H9 (cell line): Measurements from ENCODE around the gene PCDHGB4. TPM values are rescaled to one million over a fixed set of nuclear protein-coding genes. Genes with fewer than 3 reads are reported as not detected.

ENCODE experiments used
- DNase-seq: peaks from one replicate; pipeline ENCODE4 v3.0.0-alpha.2; 2017
- H2AFZ ChIP-seq: one replicate; pipeline ENCODE4 v1.6.1; 2013; ENCODE audit warnings: mild to moderate bottlenecking, low read length, control low read depth, moderate library complexity
- H2AK5ac ChIP-seq: 2 replicates; pipeline ENCODE4 v1.6.1; 2013; ENCODE audit warnings: low read length, control low read depth, mixed read lengths; ENCODE audit not compliant: insufficient read length
- H2BK120ac ChIP-seq: one replicate; pipeline ENCODE4 v1.6.1; 2013; ENCODE audit warnings: low read depth, mild to moderate bottlenecking, low read length, control low read depth, inconsistent platforms; ENCODE audit not compliant: poor library complexity, severe bottlenecking
- H2BK12ac ChIP-seq: 2 replicates; pipeline ENCODE4 v1.6.1; 2013; ENCODE audit warnings: low read length, control low read depth, mixed read lengths, low read depth; ENCODE audit not compliant: insufficient read length
- H2BK15ac ChIP-seq: 2 replicates; pipeline ENCODE4 v1.6.1; 2013; ENCODE audit warnings: low read depth, low read length, control low read depth
- H2BK20ac ChIP-seq: one replicate; pipeline ENCODE4 v1.6.1; 2013; ENCODE audit warnings: low read depth, mild to moderate bottlenecking, low read length, control low read depth, inconsistent platforms; ENCODE audit not compliant: poor library complexity, severe bottlenecking
- H2BK5ac ChIP-seq: 2 replicates; pipeline ENCODE4 v1.6.1; 2013; ENCODE audit warnings: low read length, control low read depth, mixed read lengths; ENCODE audit not compliant: insufficient read length
- H3K14ac ChIP-seq: 2 replicates; pipeline ENCODE4 v1.6.1; 2013; ENCODE audit warnings: low read length, control low read depth; ENCODE audit not compliant: insufficient read depth
- H3K18ac ChIP-seq: 2 replicates; pipeline ENCODE4 v1.6.1; 2013; ENCODE audit warnings: low read depth, mild to moderate bottlenecking, mixed read lengths, low read length, control low read depth; ENCODE audit not compliant: insufficient read length
- H3K23ac ChIP-seq: 2 replicates; pipeline ENCODE4 v1.6.1; 2013; ENCODE audit warnings: low read length, control low read depth, mixed read lengths, low read depth; ENCODE audit not compliant: insufficient read length
- H3K23me2 ChIP-seq: 2 replicates; pipeline ENCODE4 v1.6.1; 2013; ENCODE audit warnings: low read depth, mild to moderate bottlenecking, mixed read lengths, low read length, control low read depth; ENCODE audit not compliant: insufficient read length, poor library complexity, severe bottlenecking
- H3K27ac ChIP-seq: 2 replicates; pipeline ENCODE4 v1.5.1; 2013; ENCODE audit warnings: low read length, control low read depth, mixed read lengths, low read depth; ENCODE audit not compliant: insufficient read length
- H3K27me3 ChIP-seq: 2 replicates; pipeline ENCODE4 v1.6.1; 2013; ENCODE audit warnings: low read length, control low read depth, inconsistent platforms; ENCODE audit not compliant: insufficient read depth
- H3K4ac ChIP-seq: 2 replicates; pipeline ENCODE4 v1.6.1; 2013; ENCODE audit warnings: low read depth, mild to moderate bottlenecking, control low read depth, inconsistent platforms, low read length, moderate library complexity
- H3K4me1 ChIP-seq: 2 replicates; pipeline ENCODE4 v1.6.1; 2013; ENCODE audit warnings: low read length, control low read depth, inconsistent platforms; ENCODE audit not compliant: insufficient read depth
- H3K4me2 ChIP-seq: 2 replicates; pipeline ENCODE4 v1.6.1; 2013; ENCODE audit warnings: low read length, control low read depth, mixed read lengths; ENCODE audit not compliant: insufficient read length, insufficient read depth
- H3K56ac ChIP-seq: 2 replicates; pipeline ENCODE4 v1.6.1; 2013; ENCODE audit warnings: low read depth, mild to moderate bottlenecking, mixed read lengths, low read length, control low read depth; ENCODE audit not compliant: insufficient read length
- H3K79me1 ChIP-seq: 2 replicates; pipeline ENCODE4 v1.6.1; 2013; ENCODE audit warnings: low read depth, mild to moderate bottlenecking, moderate library complexity, low read length, control low read depth, inconsistent platforms; ENCODE audit not compliant: insufficient read depth, poor library complexity, severe bottlenecking
- H3K79me2 ChIP-seq: 2 replicates; pipeline ENCODE4 v1.6.1; 2013; ENCODE audit warnings: low read length, control low read depth, inconsistent platforms; ENCODE audit not compliant: insufficient read depth
- H3K9ac ChIP-seq: 2 replicates; pipeline ENCODE4 v1.6.1; 2013; ENCODE audit warnings: low read length, control low read depth, mixed read lengths; ENCODE audit not compliant: insufficient read length; ENCODE audit errors: extremely low read depth
- H3K9me3 ChIP-seq: one replicate; pipeline ENCODE4 v1.6.1; 2013; ENCODE audit warnings: low read depth, low read length, inconsistent platforms; ENCODE audit not compliant: control insufficient read depth
- H3T11ph ChIP-seq: one replicate; pipeline ENCODE4 v1.6.1; 2013; ENCODE audit warnings: mild to moderate bottlenecking, low read length, control low read depth, inconsistent platforms
- H4K20me1 ChIP-seq: one replicate; pipeline ENCODE4 v1.6.1; 2013; ENCODE audit not compliant: control insufficient read depth, insufficient read length, insufficient read depth
- H4K5ac ChIP-seq: 2 replicates; pipeline ENCODE4 v1.6.1; 2013; ENCODE audit warnings: low read depth, mild to moderate bottlenecking, mixed read lengths, low read length, control low read depth; ENCODE audit not compliant: insufficient read length
- H4K8ac ChIP-seq: replicated peaks from 2 replicates; pipeline ENCODE4 v1.6.1; 2013; ENCODE audit warnings: low read length, control low read depth, mixed read lengths, low read depth; ENCODE audit not compliant: insufficient read length
- H4K91ac ChIP-seq: 2 replicates; pipeline ENCODE4 v1.6.1; 2013; ENCODE audit warnings: low read depth, mild to moderate bottlenecking, moderate library complexity, mixed read lengths, low read length, control low read depth; ENCODE audit not compliant: insufficient read length
- H3K27ac Mint-ChIP-seq, 3 experiments: 2 replicates in 2 of 3; 3 replicates in 1 of 3; pipeline ENCODE4 v1.8.0; 2020 to 2021; ENCODE audit warnings: mixed read lengths in 3 of 3, mild to moderate bottlenecking in 1 of 3, moderate library complexity in 1 of 3
- H3K27me3 Mint-ChIP-seq: 2 replicates; pipeline ENCODE4 v1.8.0; 2021; ENCODE audit warnings: low read depth, mild to moderate bottlenecking, moderate library complexity, mixed read lengths
- H3K36me3 Mint-ChIP-seq, 3 experiments: 2 replicates in 2 of 3; 3 replicates in 1 of 3; pipeline ENCODE4 v1.8.0; 2020 to 2021; ENCODE audit warnings: low read depth in 3 of 3, mixed read lengths in 3 of 3; ENCODE audit not compliant: insufficient read depth in 1 of 3
- H3K4me1 Mint-ChIP-seq, 2 experiments: 2 replicates each; pipeline ENCODE4 v1.8.0; 2020; ENCODE audit warnings: mixed read lengths in 2 of 2
- H3K4me3 Mint-ChIP-seq, 2 experiments: 2 replicates in 1 of 2; 3 replicates in 1 of 2; pipeline ENCODE4 v1.8.0; 2020 to 2021; ENCODE audit warnings: mild to moderate bottlenecking in 2 of 2, mixed read lengths in 2 of 2, moderate library complexity in 1 of 2
- H3K9me3 Mint-ChIP-seq, 2 experiments: 2 replicates in 1 of 2; 3 replicates in 1 of 2; pipeline ENCODE4 v1.8.0; 2020; ENCODE audit warnings: mild to moderate bottlenecking in 2 of 2, mixed read lengths in 2 of 2, moderate library complexity in 1 of 2
- WGBS: extraction: QIAGEN DNeasy Blood & Tissue Kit; methylation state at CpG from one replicate; pipeline ENCODE4 v1.1.7; 2013; ENCODE audit warnings: missing lambda C conversion rate, low lambda C conversion rate, mixed read lengths; ENCODE audit not compliant: insufficient read length; ENCODE audit errors: extremely low coverage; 5-methylcytosine and 5-hydroxymethylcytosine counted together
- total RNA-seq: library from RNA; stranded (reverse); gene quantifications from 2 replicates; pipeline ENCODE4 v1.2.1, GENCODE V29; 2021
- TF ChIP-seq, protein P1 (sequence below): fragments of 200-600 bp; sonication (generic); conservative IDR thresholded peaks from 3 replicates; pipeline ENCODE4 v1.8.0; 2021; ENCODE audit warnings: antibody characterized with exemption, mild to moderate bottlenecking

The PCDHGB4 gene
- total RNA-seq, 1 experiment from 2014 or later, result 4.2 TPM

DNA sequence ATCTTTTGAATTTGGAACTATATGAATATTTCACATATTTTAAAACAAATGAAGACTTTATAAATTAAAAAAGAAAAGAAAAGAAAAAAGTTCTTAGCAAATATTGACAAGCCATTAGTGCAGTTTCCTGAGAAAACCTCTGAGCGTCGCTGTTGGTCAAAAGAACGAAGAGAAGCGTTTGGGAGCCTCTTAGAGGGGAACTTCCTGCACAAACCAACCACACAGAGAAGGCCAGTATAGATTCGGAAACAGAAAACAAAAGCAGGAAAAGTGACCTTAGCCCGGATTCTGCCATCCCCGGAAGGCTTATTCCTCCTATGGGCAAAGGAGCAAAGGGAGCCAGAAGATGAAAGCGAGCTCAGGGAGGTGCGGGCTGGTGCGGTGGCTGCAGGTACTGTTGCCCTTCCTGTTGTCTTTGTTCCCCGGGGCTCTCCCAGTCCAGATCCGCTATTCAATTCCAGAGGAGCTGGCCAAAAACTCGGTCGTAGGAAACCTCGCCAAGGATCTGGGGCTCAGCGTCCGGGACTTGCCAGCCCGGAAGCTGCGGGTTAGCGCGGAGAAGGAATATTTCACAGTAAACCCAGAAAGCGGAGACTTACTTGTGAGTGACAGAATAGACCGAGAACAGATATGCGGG is 27.6 kb upstream of the PCDHGB4 start, which contains the start of gene PCDHGB2:
Gene PCDHGB2 (plus strand): TSS at position 205 of the 637 bp plus-strand sequence. CDS start 142 bp downstream, at position 347.
- Histone ChIP-seq H4K5ac (no peak within 1 kb of the TSS), H3K27ac (no peak within 1 kb of the TSS), H2BK20ac (no peak within 1 kb of the TSS), H3K23me2 (no peaks in the 10 kb centered on the region), H4K8ac (no peak within 1 kb of the TSS), H3K9me3 (peaks cover 29% of the 10 kb centered on the region), H2AFZ (no peak within 1 kb of the TSS), H2BK15ac (no peak within 1 kb of the TSS), H3K14ac (no peak within 1 kb of the TSS), H3K9ac (no peak within 1 kb of the TSS), H4K91ac (no peak within 1 kb of the TSS), H2BK12ac (no peak within 1 kb of the TSS), H2BK5ac (no peak within 1 kb of the TSS), H3K79me1 (no peaks in the 10 kb centered on the region), H3K27me3 (no peaks in the 10 kb centered on the region), H3K18ac (no peak within 1 kb of the TSS), H3K79me2 (no peaks in the 10 kb centered on the region), H3T11ph (no peak within 1 kb of the TSS), H2AK5ac (no peak within 1 kb of the TSS), H3K4me1 (no peaks in the 10 kb centered on the region), H3K4me2 (no peak within 1 kb of the TSS), H3K4ac (no peak within 1 kb of the TSS), H3K23ac (no peak within 1 kb of the TSS), H3K56ac (no peak within 1 kb of the TSS), H4K20me1 (no peaks in the 10 kb centered on the region), H2BK120ac (no peak within 1 kb of the TSS)
- peaks cover 7 to 15% of the 10 kb centered on the region in 2 experiments; a peak in 3 of 4 replicates for H3K4me1 Mint-ChIP-seq
- H3K27ac Mint-ChIP-seq, result peak within 1 kb of the TSS in 2 of 3 experiments; percentile 7 to 83; a peak in 2 of 7 replicates
- peak; percentile 50 for DNase-seq
- TF ChIP-seq, protein P1, sequence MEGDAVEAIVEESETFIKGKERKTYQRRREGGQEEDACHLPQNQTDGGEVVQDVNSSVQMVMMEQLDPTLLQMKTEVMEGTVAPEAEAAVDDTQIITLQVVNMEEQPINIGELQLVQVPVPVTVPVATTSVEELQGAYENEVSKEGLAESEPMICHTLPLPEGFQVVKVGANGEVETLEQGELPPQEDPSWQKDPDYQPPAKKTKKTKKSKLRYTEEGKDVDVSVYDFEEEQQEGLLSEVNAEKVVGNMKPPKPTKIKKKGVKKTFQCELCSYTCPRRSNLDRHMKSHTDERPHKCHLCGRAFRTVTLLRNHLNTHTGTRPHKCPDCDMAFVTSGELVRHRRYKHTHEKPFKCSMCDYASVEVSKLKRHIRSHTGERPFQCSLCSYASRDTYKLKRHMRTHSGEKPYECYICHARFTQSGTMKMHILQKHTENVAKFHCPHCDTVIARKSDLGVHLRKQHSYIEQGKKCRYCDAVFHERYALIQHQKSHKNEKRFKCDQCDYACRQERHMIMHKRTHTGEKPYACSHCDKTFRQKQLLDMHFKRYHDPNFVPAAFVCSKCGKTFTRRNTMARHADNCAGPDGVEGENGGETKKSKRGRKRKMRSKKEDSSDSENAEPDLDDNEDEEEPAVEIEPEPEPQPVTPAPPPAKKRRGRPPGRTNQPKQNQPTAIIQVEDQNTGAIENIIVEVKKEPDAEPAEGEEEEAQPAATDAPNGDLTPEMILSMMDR, result peak; percentile 75
- peak within 1 kb of the TSS in 1 of 2 experiments; percentile 53; a peak in 4 of 5 replicates for H3K4me3 Mint-ChIP-seq
- H3K36me3 Mint-ChIP-seq, result peaks cover 40 to 72% (median 63%) of the 10 kb centered on the region in 3 experiments
- H3K27me3 Mint-ChIP-seq, result peaks cover 3% of the 10 kb centered on the region
- H3K9me3 Mint-ChIP-seq, result peaks cover 70 to 71% of the 10 kb centered on the region in 2 experiments
- no CpG with 5 or more reads among the region's 24 CpGs for WGBS
